Amygdala (tissue), 56 donors: ENCODE results near the gene CMSS1.

Experiments
- DNase-seq, 56 donors: peaks; one replicate each; lab custom pipeline; 2025; lab: John Stamatoyannopoulos, UW

Gene CMSS1

GRCh38 chr3:99896482-99896881 is 78.8 kb downstream of the CMSS1 start:
- DNase-seq = no peak

- no peak for DNase-seq
Observed at GRCh38 chr3:99899603-99900002, 81.9 kb downstream of the CMSS1 start.

GRCh38 chr3:99900248-99900647 is 82.6 kb downstream of the CMSS1 start:
- no peak for DNase-seq

DNA sequence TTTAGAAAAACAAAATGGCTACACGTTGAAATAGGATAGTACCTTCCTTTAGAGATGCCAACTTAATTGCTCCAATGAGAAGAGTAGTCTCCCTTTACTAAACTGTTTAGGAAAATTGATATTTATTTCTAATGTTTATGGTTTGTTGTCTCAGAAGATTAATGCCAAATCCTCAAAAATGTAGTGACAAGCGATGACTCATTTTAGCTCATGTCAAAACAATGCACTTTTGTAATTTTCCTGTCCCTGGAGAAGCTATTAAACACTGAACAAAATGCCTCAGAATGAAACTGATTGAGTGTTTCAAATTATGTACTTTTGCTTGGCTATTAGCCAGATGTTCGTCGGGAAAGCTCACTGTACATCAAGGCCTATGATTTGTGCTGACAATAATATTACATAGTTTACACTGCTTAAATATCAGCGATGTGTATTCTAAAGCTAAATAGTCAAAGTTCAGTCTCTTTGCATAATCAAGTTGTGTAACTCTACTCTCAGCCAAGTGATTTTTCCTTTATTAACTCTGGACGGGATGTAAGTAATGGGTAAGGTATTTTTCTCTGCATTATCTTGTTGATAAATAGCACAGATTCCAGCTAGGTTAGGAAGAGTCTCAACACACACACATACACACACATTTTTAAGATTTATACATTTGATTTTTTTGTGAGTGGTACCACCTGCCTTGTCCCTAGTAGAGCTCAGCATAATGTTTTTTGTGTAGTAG is 83.7 kb downstream of the CMSS1 start:
- peak in 1 of 56 donors; percentile 14 for DNase-seq

DNA sequence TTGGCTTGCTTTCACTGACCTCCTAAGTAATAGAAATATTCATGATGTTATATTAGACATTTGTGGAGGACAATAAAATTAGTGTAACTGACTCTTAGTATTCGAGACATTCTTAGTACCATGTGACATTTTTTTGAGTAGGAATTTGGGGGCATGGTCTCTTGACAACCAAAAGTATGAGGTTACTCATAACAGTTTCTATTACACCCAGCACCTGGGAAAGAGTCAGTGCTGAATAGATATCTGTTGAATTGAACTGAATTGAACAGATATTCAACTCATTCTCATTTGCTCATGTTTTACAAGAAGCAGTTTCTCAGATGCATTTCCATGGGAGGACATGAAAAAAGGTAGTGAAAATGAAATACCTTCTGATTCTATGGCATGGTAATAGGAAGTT is 84.4 kb downstream of the CMSS1 start:
- no peak for DNase-seq

- DNase-seq = no peak
Observed at GRCh38 chr3:99903869-99904268, 86.2 kb downstream of the CMSS1 start.

DNA sequence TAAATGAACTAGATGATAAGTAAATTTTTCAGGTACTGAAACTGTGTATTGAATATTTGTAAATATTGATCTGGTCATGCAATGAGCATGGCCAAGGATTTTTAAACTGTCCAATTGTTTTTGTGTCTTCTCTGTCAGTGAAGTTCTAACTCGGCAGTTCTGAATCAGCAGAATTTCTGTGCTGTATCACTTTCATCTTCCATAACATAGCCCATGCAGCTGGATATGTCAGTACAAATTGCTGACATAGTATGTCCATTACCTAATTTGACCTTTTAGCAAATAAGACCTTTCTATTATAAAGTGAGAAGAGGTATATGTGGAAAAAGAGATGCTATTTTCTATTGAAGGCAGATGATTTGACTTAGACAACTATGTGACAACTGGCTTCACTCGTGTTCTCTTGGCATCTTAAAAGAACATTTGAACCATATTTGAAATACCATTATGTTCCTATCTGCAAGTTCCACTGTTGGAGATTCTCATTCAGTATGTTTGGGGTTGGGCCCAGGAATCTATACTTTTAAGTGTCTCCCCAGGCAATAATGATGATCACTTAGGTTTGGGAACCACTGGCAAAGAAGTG is 90.4 kb downstream of the CMSS1 start:
- no peak for DNase-seq

- DNase-seq = no peak
Observed at GRCh38 chr3:99909714-99910495, 92.2 kb downstream of the CMSS1 start.

DNA sequence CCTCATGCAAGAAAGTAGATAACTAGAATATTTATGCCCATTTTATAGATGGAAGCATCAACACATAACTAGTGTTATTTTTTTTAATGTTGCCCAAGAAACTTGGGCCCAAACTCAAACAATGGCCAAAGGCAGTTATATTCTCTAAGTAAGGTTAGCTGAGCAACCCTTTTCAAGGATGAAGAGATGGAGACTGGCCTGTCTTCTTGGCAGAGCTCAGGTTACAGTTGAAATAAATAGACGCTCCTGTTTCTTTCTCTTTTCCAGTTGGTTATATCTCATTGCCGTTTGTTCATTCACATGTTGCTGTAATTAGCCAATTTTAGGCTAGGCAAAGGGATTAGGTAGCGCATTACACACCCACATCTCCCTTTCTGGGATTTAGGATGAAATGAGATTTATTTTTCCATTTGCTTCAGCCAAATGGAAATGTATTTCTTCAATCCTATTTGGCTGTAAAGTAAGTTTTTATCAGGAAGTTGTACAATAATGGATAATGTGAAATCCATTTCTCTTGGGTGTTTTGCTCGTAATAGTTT is 93.2 kb downstream of the CMSS1 start:
- no peak for DNase-seq

- no peak for DNase-seq
Observed at GRCh38 chr3:99911433-99911832, 93.8 kb downstream of the CMSS1 start.

GRCh38 chr3:99915906-99916432 is 98.3 kb downstream of the CMSS1 start:
- DNase-seq = no peak

- no peak for DNase-seq
Observed at GRCh38 chr3:99918715-99919114, 101.1 kb downstream of the CMSS1 start.

DNA sequence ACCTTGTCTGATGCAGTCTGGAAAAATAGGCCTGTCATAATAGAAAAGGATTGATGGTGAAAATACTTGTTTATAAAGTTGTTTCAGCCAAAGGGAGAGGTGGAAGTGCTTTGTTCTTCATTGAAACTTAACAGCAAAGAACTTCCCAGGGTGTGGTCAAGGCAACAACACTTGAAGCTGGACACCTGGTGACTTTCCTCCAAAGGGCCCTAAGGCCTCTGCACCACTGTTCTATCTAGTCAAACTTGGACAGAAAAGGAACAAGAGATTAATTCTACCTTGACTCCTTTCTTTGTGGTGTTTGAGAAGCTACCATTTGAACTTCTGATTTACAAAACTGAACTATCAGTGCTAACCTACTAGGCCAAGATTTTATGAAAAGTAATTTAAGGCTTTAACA is 102.0 kb downstream of the CMSS1 start:
- no peak for DNase-seq

DNA sequence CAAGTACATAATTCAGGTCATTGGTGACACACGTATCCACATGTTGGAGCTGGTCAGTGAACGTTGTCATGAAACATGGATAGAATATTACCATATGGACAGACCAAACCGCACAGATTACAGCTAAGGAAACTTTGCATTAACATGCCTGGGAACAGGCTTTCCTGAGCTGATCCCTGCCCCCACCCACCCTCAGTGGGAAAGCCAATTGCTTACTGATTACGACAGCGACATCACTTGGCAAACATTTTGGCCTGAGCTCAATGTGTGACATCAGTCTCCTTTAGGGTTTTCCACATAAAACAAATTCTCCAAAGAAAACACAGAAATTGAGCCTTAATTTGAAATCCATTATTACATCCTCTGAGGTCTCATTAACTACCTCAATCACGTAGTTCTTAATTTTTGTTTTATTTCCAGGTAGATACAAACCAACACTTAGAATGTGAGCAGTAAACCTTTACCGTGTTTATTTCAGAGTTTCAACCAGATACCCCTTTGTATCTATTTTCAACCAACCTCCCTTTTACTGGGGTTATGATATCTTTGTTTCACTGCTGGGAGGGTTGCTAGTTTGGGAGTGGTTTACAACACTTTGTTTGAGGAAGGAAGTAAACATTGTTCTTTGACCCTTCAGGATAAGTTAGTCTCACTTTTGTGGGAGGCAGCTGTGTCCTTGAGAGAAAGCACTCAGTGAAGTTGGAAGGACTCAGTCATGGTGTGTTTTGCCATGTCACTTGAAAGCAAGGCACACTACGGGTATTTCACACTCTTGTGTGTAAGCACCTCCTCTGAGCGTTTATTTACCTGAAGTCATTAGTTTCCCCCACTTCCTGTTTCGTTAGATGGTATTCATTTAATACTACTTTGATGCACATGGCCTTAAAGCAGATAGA is 103.1 kb downstream of the CMSS1 start:
- peak in 10 of 56 donors; percentile 1 to 53 (median 14) for DNase-seq

- DNase-seq = no peak
Observed at GRCh38 chr3:99921377-99921695, 103.7 kb downstream of the CMSS1 start.

DNA sequence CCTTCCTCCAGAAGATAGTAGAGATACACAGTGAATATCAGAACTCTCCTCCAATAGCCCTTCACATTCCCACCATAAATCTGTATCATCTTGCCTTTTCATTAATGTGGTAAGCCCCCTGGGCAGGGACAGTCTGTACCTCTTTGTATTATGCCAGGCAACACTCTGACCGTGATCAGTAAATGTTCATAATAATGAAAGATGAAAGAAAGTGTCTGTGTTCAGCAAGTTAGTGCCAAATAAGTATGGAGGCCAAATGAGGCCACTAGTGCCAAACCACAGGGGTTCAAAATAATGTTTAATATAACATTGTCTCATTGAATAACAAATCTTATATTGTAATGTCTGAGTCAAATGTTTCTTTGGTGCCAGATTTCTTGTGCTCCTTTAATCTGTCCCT is 104.3 kb downstream of the CMSS1 start:
- no peak for DNase-seq

DNA sequence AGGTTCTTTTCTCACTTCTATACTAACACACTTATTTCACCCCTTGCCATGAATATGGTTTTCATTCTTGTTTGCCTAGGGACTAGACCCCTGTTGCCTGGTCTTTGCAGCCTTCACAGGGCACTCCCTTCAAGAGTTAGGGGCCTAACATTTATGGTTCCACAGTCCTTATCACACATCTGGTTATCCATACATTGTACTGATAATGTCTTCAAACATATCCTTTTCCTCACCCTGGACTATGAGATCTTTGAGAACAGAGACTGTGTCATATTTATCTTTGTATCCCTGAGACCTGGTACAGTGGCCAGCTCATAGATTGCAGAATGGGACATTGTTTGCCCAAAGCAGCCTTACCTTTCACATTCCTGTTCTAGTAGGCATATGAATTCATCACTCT is 106.2 kb downstream of the CMSS1 start:
- DNase-seq = no peak

- peak in 1 of 56 donors; percentile 34 for DNase-seq
Observed at GRCh38 chr3:99925584-99926230, 108.0 kb downstream of the CMSS1 start.

DNA sequence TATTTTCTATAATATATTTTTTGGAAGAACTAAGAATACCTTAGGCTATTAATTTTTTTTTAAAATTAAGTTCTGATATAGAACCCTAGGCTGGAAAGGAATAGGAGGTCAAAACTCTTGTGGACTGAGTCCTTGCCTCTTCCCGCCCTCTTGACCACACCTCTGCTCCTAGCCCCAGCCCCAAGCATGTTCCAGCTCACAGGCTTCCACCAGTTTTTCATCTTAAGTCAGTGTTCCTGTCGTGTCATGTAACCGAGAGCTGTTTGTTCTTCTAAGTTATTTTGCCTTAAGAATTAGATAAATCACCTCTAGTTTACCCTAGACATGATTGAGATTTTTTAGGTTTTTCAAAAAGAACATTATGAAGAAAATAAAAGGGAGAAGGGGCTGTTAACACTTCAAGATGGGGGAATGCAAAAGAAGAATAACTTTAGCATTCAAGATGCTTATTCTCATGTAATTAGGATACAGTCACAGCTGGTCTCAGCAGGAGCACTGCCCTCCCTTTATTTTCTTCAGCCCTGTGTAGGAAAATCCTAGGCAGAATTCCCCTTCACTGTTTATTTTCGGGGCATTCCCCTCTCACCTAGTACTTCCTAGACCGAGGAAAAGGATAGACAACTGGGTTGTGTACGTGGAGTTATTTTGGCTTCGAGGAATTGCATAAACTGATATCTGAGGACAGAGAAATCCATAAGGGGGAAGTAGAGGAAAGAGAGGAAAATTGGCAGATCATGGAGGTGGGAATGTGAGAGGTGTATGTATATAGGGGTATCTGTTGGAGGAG is 110.2 kb downstream of the CMSS1 start:
- no peak for DNase-seq
